Sigmoid colon (tissue), 4 donors: ENCODE data around the gene PPP1R3C.

Experiments used
- EP300 ChIP-seq, 4 donors: sonication (generic); formaldehyde crosslinking; IDR thresholded peaks; one replicate each; pipeline ENCODE4 v1.6.1; 2017; ENCODE audit warnings: antibody characterized with exemption in 4 of 4
- POLR2A ChIP-seq, 2 donors: fragments of 450-650 bp; IDR thresholded peaks; one replicate each; pipeline ENCODE4 v1.6.1; 2016; ENCODE audit warnings: antibody characterized with exemption in 2 of 2, mild to moderate bottlenecking in 2 of 2, moderate library complexity in 2 of 2
- TF ChIP-seq, protein P1 (sequence below), 4 experiments: fragments of 450-650 bp in 3 of 4; fragments of 200-600 bp in 1 of 4; IDR thresholded peaks; one replicate each; pipeline ENCODE4 v1.5.1; 2016 to 2019; ENCODE audit warnings: antibody characterized with exemption in 4 of 4, mild to moderate bottlenecking in 3 of 4, moderate library complexity in 2 of 4

DNA sequence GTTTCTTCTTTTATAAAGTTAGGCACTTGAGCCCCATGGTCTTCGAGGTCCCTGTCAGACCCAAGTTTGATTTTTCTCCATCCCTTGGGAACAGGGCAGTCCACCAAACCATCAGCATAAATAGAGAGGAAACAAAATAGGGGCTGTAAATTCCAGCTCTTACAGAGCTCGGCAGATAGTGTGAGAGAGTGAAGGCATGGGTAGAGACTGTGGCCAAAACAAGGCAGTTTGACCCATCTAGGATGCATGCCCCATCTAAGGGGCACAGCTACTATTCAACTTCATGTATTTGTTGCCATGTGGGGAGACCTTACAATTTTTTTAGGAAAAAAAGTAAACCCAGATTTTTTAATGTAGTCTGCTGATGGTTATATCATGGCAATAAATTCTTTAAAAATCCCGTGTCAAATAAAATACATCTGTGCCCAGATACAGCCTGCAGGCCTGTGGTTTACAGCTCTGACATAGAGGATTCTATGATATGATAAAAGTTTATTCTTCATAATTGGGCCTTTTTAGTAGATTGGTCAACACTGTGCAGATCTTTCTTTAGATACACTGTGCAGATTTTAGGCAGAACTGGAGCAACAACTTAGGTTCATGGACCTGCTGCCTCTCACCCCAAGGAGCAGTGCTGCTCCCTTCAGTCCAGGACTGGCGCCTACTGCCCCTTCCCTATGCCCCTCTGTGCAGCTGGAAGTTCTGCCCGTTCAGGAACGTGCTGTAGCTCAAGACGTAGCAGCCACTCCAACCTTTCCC is 5.3 kb downstream of the PPP1R3C start:
- TF ChIP-seq, protein P1, sequence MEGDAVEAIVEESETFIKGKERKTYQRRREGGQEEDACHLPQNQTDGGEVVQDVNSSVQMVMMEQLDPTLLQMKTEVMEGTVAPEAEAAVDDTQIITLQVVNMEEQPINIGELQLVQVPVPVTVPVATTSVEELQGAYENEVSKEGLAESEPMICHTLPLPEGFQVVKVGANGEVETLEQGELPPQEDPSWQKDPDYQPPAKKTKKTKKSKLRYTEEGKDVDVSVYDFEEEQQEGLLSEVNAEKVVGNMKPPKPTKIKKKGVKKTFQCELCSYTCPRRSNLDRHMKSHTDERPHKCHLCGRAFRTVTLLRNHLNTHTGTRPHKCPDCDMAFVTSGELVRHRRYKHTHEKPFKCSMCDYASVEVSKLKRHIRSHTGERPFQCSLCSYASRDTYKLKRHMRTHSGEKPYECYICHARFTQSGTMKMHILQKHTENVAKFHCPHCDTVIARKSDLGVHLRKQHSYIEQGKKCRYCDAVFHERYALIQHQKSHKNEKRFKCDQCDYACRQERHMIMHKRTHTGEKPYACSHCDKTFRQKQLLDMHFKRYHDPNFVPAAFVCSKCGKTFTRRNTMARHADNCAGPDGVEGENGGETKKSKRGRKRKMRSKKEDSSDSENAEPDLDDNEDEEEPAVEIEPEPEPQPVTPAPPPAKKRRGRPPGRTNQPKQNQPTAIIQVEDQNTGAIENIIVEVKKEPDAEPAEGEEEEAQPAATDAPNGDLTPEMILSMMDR (IDR thresholded peaks at IDR 0.05): no peak
- TF ChIP-seq POLR2A (IDR thresholded peaks at IDR 0.05) (no peak), EP300 (IDR thresholded peaks at IDR 0.05) (no peak)
